COLO668 (cell line): ENCODE results near the gene PITPNM2.

ENCODE experiments used
- DNase-seq: peaks from one replicate; lab custom pipeline; 2025; ENCODE audit not compliant: unreplicated experiment; lab: John Stamatoyannopoulos, UW

The PITPNM2 gene

GRCh38 chr12:123145211-123145610 lies 5.7 kb downstream of the PITPNM2 start:
- DNase-seq = no peak

GRCh38 chr12:123143736-123144461 lies 7.0 kb downstream of the PITPNM2 start:
- no peak for DNase-seq

GRCh38 chr12:123142921-123143735 lies 7.8 kb downstream of the PITPNM2 start:
- DNase-seq = no peak

GRCh38 chr12:123142518-123142840 lies 8.4 kb downstream of the PITPNM2 start:
- no peak for DNase-seq

GRCh38 chr12:123141615-123142517 lies 9.0 kb downstream of the PITPNM2 start:
- DNase-seq = no peak

- DNase-seq = no peak
Observed at GRCh38 chr12:123140676-123141614, 9.9 kb downstream of the PITPNM2 start.

GRCh38 chr12:123139926-123140675 lies 10.8 kb downstream of the PITPNM2 start:
- DNase-seq = peak; percentile 32

- DNase-seq = no peak
Observed at GRCh38 chr12:123135688-123136087, 15.2 kb downstream of the PITPNM2 start.

GRCh38 chr12:123134826-123135225 lies 16.1 kb downstream of the PITPNM2 start:
- no peak for DNase-seq

- DNase-seq = no peak
Observed at GRCh38 chr12:123134271-123134671, 16.6 kb downstream of the PITPNM2 start.

GRCh38 chr12:123133701-123134100 lies 17.2 kb downstream of the PITPNM2 start:
- DNase-seq = no peak

GRCh38 chr12:123132951-123133619 lies 17.8 kb downstream of the PITPNM2 start:
- DNase-seq = no peak

GRCh38 chr12:123131879-123132402 lies 18.9 kb downstream of the PITPNM2 start:
- peak; percentile 96 for DNase-seq

- DNase-seq = peak; percentile 73
Observed at GRCh38 chr12:123131291-123131832, 19.5 kb downstream of the PITPNM2 start.

- DNase-seq = no peak
Observed at GRCh38 chr12:123129621-123130020, 21.3 kb downstream of the PITPNM2 start.

GRCh38 chr12:123127182-123127495 lies 23.8 kb downstream of the PITPNM2 start:
- peak; percentile 43 for DNase-seq

GRCh38 chr12:123126294-123127181 lies 24.4 kb downstream of the PITPNM2 start:
- DNase-seq = peak; percentile 32

GRCh38 chr12:123122626-123123025 lies 28.3 kb downstream of the PITPNM2 start:
- DNase-seq = no peak
